K562 (cell line): ENCODE results near the gene PHACTR2. TPM values are rescaled to one million over a fixed set of nuclear protein-coding genes. Genes with fewer than 3 reads are reported as not detected.

ENCODE experiments used
- ATAC-seq: fragments of 200-7000 bp; cut with Tn5 transposase; 3 replicates; pipeline ENCODE4 v1.9.1; 2020; ENCODE audit warnings: moderate library complexity
- BruUV-seq: library from RNA; stranded (reverse); fragments of 400-500 nt; replicated peaks from 2 replicates; lab custom pipeline; 2021; lab: Mats Ljungman, UMichigan
- CTCF ChIA-PET: fragments of 300-600 bp; formaldehyde crosslinking; extraction: SDS; loops from one replicate; lab custom pipeline; 2021; ENCODE audit warnings: low intra/inter-chr PET ratio; lab: Yijun Ruan, JAX
- POLR2A ChIA-PET: fragments of 300-600, 350-650 bp; sonication (Branson Sonifier 250); formaldehyde crosslinking; extraction: SDS; loops from one replicate; lab custom pipeline; 2021; ENCODE audit warnings: antibody characterized with exemption, inconsistent platforms; lab: Yijun Ruan, JAX
- DNase-seq, 4 experiments: peaks; one replicate each; pipeline versions ENCODE4 v3.0.0 to v3.0.0-alpha.2; 2011 to 2018; ENCODE audit warnings: low spot score in 3 of 4, mixed read lengths in 3 of 4; ENCODE audit errors: extremely low read depth in 1 of 4
- FAIRE-seq: peaks from 2 replicates; lab custom pipeline; 2011; peaks lifted over from hg19 to GRCh38; lab: Jason Lieb, UNC
- H2AFZ ChIP-seq: 2 replicates; pipeline ENCODE4 v1.6.0; 2011; ENCODE audit warnings: low read depth, low read length, control low read depth, inconsistent platforms
- H3K27ac ChIP-seq: fragments of 200-600 bp; 3 replicates; pipeline ENCODE4 v1.8.0; 2011; ENCODE audit warnings: low read depth, mild to moderate bottlenecking, control low read depth, inconsistent platforms, low read length, moderate library complexity, mixed read lengths; ENCODE audit errors: extremely low read depth
- H3K27me3 ChIP-seq, 2 experiments: fragments of 300-600 bp in 1 of 2; 2 replicates in 1 of 2; 3 replicates in 1 of 2; pipeline versions ENCODE4 v1.6.0 to v1.8.0; 2011; ENCODE audit warnings: inconsistent platforms in 2 of 2, low read length in 2 of 2, mild to moderate bottlenecking in 1 of 2, mixed read lengths in 1 of 2, moderate library complexity in 1 of 2; ENCODE audit not compliant: control insufficient read depth in 2 of 2, insufficient read depth in 2 of 2
- H3K36me3 ChIP-seq: fragments of 300-600 bp; 3 replicates; pipeline ENCODE4 v1.8.0; 2011; ENCODE audit warnings: mild to moderate bottlenecking, low read length, inconsistent platforms; ENCODE audit not compliant: control insufficient read depth, insufficient read depth
- H3K4me1 ChIP-seq, 2 experiments: fragments of 200-600 bp in 1 of 2; replicated peaks in 1 of 2; 2 replicates in 1 of 2; 3 replicates in 1 of 2; pipeline versions ENCODE4 v1.5.1 to v1.8.0; 2011; ENCODE audit warnings: inconsistent platforms in 2 of 2, low read length in 2 of 2, mild to moderate bottlenecking in 1 of 2, mixed read lengths in 1 of 2, moderate library complexity in 1 of 2; ENCODE audit not compliant: control insufficient read depth in 2 of 2, insufficient read depth in 2 of 2
- H3K4me2 ChIP-seq: 2 replicates; pipeline ENCODE4 v1.6.1; 2011; ENCODE audit warnings: low read length, control low read depth, inconsistent platforms, mixed read lengths; ENCODE audit not compliant: insufficient read depth
- H3K4me3 ChIP-seq: fragments of 200-600 bp; sonication (generic), shearing (Covaris generic); 2 replicates; pipeline ENCODE4 v1.5.1; 2016; ENCODE audit warnings: control low read depth, inconsistent platforms
- H3K79me2 ChIP-seq: fragments of 200-600 bp; 3 replicates; pipeline ENCODE4 v1.8.0; 2011; ENCODE audit warnings: low read length, inconsistent platforms; ENCODE audit not compliant: control insufficient read depth, insufficient read depth
- H3K9ac ChIP-seq, 2 experiments: 2 replicates each; pipeline versions ENCODE4 v1.6.0 to v1.6.1; 2011; ENCODE audit warnings: low read depth in 2 of 2, low read length in 2 of 2, control low read depth in 1 of 2, inconsistent platforms in 1 of 2, mild to moderate bottlenecking in 1 of 2, mixed read lengths in 1 of 2; ENCODE audit not compliant: insufficient read depth in 1 of 2
- H3K9me1 ChIP-seq: one replicate; pipeline ENCODE4 v1.6.0; 2011; ENCODE audit warnings: inconsistent platforms, mild to moderate bottlenecking, low read length, moderate library complexity; ENCODE audit not compliant: control insufficient read depth, insufficient read depth
- H3K9me3 ChIP-seq: replicated peaks from 2 replicates; pipeline ENCODE4 v1.5.1; 2011; ENCODE audit warnings: low read depth, low read length, inconsistent platforms; ENCODE audit not compliant: control insufficient read depth, insufficient read depth
- H4K20me1 ChIP-seq: replicated peaks from 2 replicates; pipeline ENCODE4 v1.6.1; 2011; ENCODE audit warnings: low read length, inconsistent platforms, mixed read lengths; ENCODE audit not compliant: control insufficient read depth, insufficient read depth
- ADNP ChIP-seq: fragments of 200-800 bp; sonication (Bioruptor generic); IDR thresholded peaks from 2 replicates; pipeline ENCODE4 v1.6.1; 2016; ENCODE audit warnings: missing genetic modification characterization, missing compliant biosample characterization
- CEBPG ChIP-seq, 3 experiments: fragments of 200-800 bp in 1 of 3; sonication (Bioruptor generic) in 1 of 3; sonication (generic) in 1 of 3; formaldehyde crosslinking in 1 of 3; IDR thresholded peaks in 2 of 3; conservative IDR thresholded peaks in 1 of 3; 2 replicates each; pipeline versions ENCODE4 v1.6.1 to v1.8.0; 2016 to 2022; ENCODE audit warnings: missing compliant biosample characterization in 2 of 3, missing genetic modification characterization in 2 of 3, mild to moderate bottlenecking in 1 of 3, missing genetic modification reagents in 1 of 3
- ELF2 ChIP-seq: fragments of 250-450 bp; sonication (Bioruptor Pico); IDR thresholded peaks from 2 replicates; pipeline ENCODE4 v1.5.0; 2021; ENCODE audit warnings: mild to moderate bottlenecking
- JUNB ChIP-seq: fragments of 450-650 bp; formaldehyde crosslinking; conservative IDR thresholded peaks from 2 replicates; pipeline ENCODE4 v1.4.0; 2020; ENCODE audit warnings: mild to moderate bottlenecking
- RBM22 ChIP-seq: fragments of 200-400 bp; formaldehyde crosslinking; IDR thresholded peaks from 2 replicates; pipeline ENCODE4 v1.6.1; 2018; ENCODE audit warnings: low read length, low read depth; ENCODE audit not compliant: poor library complexity, severe bottlenecking
- ZC3H4 ChIP-seq: sonication (generic); formaldehyde crosslinking; IDR thresholded peaks from 2 replicates; pipeline ENCODE4 v1.9.0; 2021; ENCODE audit warnings: missing genetic modification reagents, borderline replicate concordance
- ZNF408 ChIP-seq: fragments of 250-450 bp; sonication (Bioruptor Pico); IDR thresholded peaks from 2 replicates; pipeline ENCODE4 v1.4.0; 2020; ENCODE audit warnings: low read depth, mild to moderate bottlenecking, moderate library complexity
- in situ Hi-C: fragments of 300-500 bp; cut with MboI; formaldehyde crosslinking; loops from 4 replicates; pipeline ENCODE4 v1.15.0; 2018; ENCODE audit warnings: inconsistent platforms, mixed read lengths
- intact Hi-C: fragments of 100-400 bp; cut with micrococcal nuclease; formaldehyde crosslinking; loops from 2 replicates; pipeline ENCODE4 v1.14.2; 2022
- polyA plus RNA-seq, 8 experiments: library from polyadenylated mRNA; depleted of rRNA in 4 of 8; stranded (reverse) in 5 of 8; unstranded in 3 of 8; fragments of >200 nt; fragmentation: Nextera tagmentation in 2 of 8; fragmentation: Illumina TruSeq in 1 of 8; extraction: Ambion mirVana in 2 of 8; extraction: Trizol in 1 of 8; gene quantifications; 2 replicates each; pipeline versions ENCODE4 v1.2.1 to v1.2.3, GENCODE V29; 2011 to 2014; ENCODE audit warnings: inconsistent platforms in 1 of 8, missing spikeins in 1 of 8
- total RNA-seq, 7 experiments: library from RNA; depleted of rRNA in 6 of 7; stranded (reverse); fragments of >200 nt in 6 of 7; fragmentation: Illumina TruSeq in 2 of 7; extraction: Trizol in 2 of 7; gene quantifications; 2 replicates each; pipeline versions ENCODE4 v1.2.1 to v1.2.3, GENCODE V29; 2011 to 2021; ENCODE audit warnings: low replicate concordance in 1 of 7

The PHACTR2 gene
- total and polyA plus RNA-seq, 9 of the 15 experiments (the other 6 are each of a cell fraction or from before 2014, with no cell fraction given): 5.3 to 52.5 (median 22.9) TPM

- Histone ChIP-seq H3K79me2 (no peaks in the 10 kb centered on the region), H3K4me2 (no peak overlapping the region), H2AFZ (no peak overlapping the region), H3K27ac (no peak overlapping the region), H4K20me1 (no peaks in the 10 kb centered on the region), H3K27me3 (no peaks in the 10 kb centered on the region), H3K4me3 (no peak overlapping the region), H3K9me3 (no peaks in the 10 kb centered on the region), H3K4me1 (no peaks in the 10 kb centered on the region), H3K36me3 (peaks cover 30% of the 10 kb centered on the region), H3K9me1 (no peaks in the 10 kb centered on the region), H3K9ac (no peak overlapping the region)
- ChIA-PET CTCF (no interaction called here), POLR2A (no interaction called here)
- no peak for ATAC-seq
- TF ChIP-seq JUNB (CRISPR knock-in tag) (no peak), ZNF408 (CRISPR knock-in tag) (no peak), RBM22 (no peak), CEBPG (CRISPR knock-in tag; IDR thresholded peaks at IDR 0.05) (no peak), CEBPG (tag; conservative IDR thresholded peaks at IDR 0.05 in 1 of 2, IDR thresholded peaks at IDR 0.05 in 1 of 2) (no peak), ELF2 (no peak), ZC3H4 (CRISPR knock-in tag) (no peak), ADNP (tag) (no peak)
- in situ Hi-C loops: no loop called here
- no peak for FAIRE-seq
- DNase-seq: no peak
- BruUV-seq: no TSS peak
- intact Hi-C loops: loop anchor here (10.0 kb wide), 1 partner anchor 148 kb away; no protein-coding TSS in a partner anchor
These were observed 189.5 kb downstream of the PHACTR2 start for GRCh38 chr6:143867236-143867635.
